ENCODE results near the gene PRDM8.

Gene PRDM8

DNA sequence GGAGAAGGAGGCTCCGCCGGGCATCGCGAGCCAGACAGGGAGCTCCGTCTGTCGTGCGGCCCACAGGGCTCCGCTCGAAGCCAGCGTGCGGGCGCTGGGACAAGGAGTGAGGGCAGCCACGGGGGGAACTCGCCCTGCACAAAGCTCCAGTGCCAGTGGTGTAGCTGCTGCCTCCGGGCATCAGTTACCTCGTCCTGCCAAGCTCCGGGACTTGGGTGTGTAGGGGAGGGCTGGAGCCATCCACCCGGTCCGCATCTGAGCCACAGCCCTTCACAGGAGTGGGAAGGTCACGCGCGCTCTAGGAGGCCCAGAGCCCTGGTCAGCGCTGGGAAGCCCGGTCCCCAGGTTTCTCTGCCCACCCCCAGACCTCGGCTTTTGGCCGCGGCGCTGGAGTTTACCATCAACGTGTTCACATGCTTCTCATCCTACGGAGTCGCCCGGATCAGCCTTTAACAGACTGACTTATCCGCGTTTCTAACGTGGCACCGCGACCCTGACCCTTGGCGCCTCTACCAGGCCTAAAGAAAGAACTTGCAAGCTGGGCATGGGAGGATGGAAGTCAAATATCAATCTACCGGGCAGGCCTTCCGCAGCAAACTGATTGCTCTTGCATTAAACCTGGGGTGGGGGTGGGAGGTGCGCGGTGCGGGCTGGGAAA is 8.4 kb upstream of the PRDM8 start:
- peaks cover 39% of the 10 kb centered on the region for H3K27me3 Mint-ChIP-seq
- no peak overlapping the region for H3K27ac Mint-ChIP-seq
- peaks cover 17% of the 10 kb centered on the region for H3K4me1 Mint-ChIP-seq (ENCODE audit: low read depth)
- H3K9me3 Mint-ChIP-seq, result no peaks in the 10 kb centered on the region
- H3K4me3 Mint-ChIP-seq, result no peak overlapping the region
- H3K36me3 Mint-ChIP-seq (ENCODE audit: low read depth), result no peaks in the 10 kb centered on the region

GRCh38 chr4:80189581-80189955 is 7.7 kb upstream of the PRDM8 start:
- Mint-ChIP-seq H3K36me3 (ENCODE audit: low read depth) (no peaks in the 10 kb centered on the region), H3K9me3 (no peaks in the 10 kb centered on the region), H3K27me3 (peaks cover 41% of the 10 kb centered on the region), H3K27ac (no peak overlapping the region), H3K4me3 (no peak overlapping the region), H3K4me1 (ENCODE audit: low read depth) (peaks cover 16% of the 10 kb centered on the region)

- H3K9me3 Mint-ChIP-seq, result no peaks in the 10 kb centered on the region
- no peak overlapping the region for H3K4me3 Mint-ChIP-seq
- H3K4me1 Mint-ChIP-seq (ENCODE audit: low read depth), result peaks cover 10% of the 10 kb centered on the region
- H3K36me3 Mint-ChIP-seq (ENCODE audit: low read depth), result peaks cover under 1% of the 10 kb centered on the region
- no peak overlapping the region for H3K27ac Mint-ChIP-seq
- H3K27me3 Mint-ChIP-seq, result peaks cover 43% of the 10 kb centered on the region
These were observed 7.2 kb upstream of the PRDM8 start for GRCh38 chr4:80189956-80190677.

DNA sequence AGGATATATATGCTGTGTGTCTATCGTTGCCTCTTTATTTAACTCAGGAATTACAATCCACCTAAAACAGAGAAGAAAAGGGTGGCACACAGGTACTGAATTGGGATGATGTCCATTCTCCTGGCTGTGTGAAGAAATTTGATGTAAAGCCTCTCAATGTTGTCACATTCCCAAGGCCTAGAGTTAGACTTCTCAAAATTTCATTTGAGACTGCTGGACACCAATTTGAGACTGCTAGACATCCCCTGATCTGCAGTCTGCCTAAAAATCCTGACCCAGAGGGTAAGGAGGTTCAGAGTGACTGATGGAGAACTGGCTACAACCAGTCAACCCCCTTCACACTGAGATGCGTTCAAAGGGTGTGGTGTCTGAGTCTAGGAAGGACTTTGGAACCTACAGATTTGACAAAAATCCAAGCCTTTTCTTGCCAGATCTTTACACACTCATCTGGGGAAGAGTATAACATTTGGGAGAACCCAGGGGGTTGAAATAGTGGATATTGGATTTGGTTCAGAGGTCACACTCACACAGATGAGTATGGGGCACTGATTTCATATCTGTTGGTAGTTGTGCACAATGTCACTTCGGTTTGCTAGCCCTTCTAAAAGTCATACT is 4.9 kb upstream of the PRDM8 start:
- no peak overlapping the region for H3K27ac Mint-ChIP-seq
- H3K9me3 Mint-ChIP-seq, result no peaks in the 10 kb centered on the region
- H3K4me3 Mint-ChIP-seq, result no peak overlapping the region
- peaks cover 7% of the 10 kb centered on the region for H3K36me3 Mint-ChIP-seq (ENCODE audit: low read depth)
- H3K27me3 Mint-ChIP-seq, result peaks cover 44% of the 10 kb centered on the region
- peaks cover 22% of the 10 kb centered on the region for H3K4me1 Mint-ChIP-seq (ENCODE audit: low read depth)

GRCh38 chr4:80192937-80193336 is 4.4 kb upstream of the PRDM8 start:
- peaks cover 10% of the 10 kb centered on the region for H3K36me3 Mint-ChIP-seq (ENCODE audit: low read depth)
- H3K4me1 Mint-ChIP-seq (ENCODE audit: low read depth), result peaks cover 28% of the 10 kb centered on the region
- H3K9me3 Mint-ChIP-seq, result no peaks in the 10 kb centered on the region
- no peak overlapping the region for H3K4me3 Mint-ChIP-seq
- H3K27me3 Mint-ChIP-seq, result peaks cover 46% of the 10 kb centered on the region
- H3K27ac Mint-ChIP-seq, result no peak overlapping the region

DNA sequence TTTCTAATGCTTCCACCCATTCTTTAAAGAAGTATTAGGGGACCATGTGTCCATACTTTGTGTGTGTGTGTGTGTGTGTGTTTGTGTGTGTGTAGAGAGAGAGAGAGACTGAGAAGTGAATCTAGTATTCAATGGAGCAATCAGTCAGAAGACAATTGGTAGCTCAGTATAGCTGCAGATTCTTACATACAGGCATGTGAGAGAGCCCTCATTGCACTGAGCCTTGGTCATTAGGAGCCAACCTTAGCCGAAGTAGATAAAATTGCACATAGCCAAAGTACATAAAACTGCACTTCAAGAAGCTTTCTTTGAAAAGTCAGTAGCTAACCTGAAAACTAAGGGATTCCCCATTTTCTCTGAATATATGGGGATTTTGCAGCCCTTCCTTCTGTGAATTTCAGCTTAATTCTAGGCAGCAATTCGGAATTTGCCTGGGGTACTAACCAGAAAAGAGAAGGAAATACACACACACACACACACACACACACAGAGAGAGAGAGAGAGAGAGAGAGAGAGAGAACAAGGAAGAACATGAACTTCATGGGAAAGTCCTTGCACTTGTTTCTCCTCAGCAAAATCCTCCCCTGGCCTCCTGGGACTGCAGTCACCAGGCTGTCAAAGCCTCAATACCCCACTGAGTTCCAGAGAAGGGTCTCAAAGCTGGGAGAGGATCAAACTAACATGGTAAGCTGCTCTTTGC is 1.7 kb upstream of the PRDM8 start:
- peaks cover 61% of the 10 kb centered on the region for H3K27me3 Mint-ChIP-seq
- peaks cover 34% of the 10 kb centered on the region for H3K4me1 Mint-ChIP-seq (ENCODE audit: low read depth)
- no peak overlapping the region for H3K4me3 Mint-ChIP-seq
- H3K9me3 Mint-ChIP-seq, result no peaks in the 10 kb centered on the region
- H3K36me3 Mint-ChIP-seq (ENCODE audit: low read depth), result peaks cover 15% of the 10 kb centered on the region
- peak overlapping the region; percentile 32 for H3K27ac Mint-ChIP-seq

GRCh38 chr4:80196259-80196921 is 913 bp upstream of the PRDM8 start:
- no peaks in the 10 kb centered on the region for H3K9me3 Mint-ChIP-seq
- peaks cover 63% of the 10 kb centered on the region for H3K27me3 Mint-ChIP-seq
- H3K27ac Mint-ChIP-seq, result no peak overlapping the region
- peaks cover 20% of the 10 kb centered on the region for H3K36me3 Mint-ChIP-seq (ENCODE audit: low read depth)
- H3K4me3 Mint-ChIP-seq, result peak overlapping the region; percentile 78
- H3K4me1 Mint-ChIP-seq (ENCODE audit: low read depth), result peaks cover 39% of the 10 kb centered on the region

GRCh38 chr4:80197601-80198440 is 518 bp downstream of the PRDM8 start:
- Mint-ChIP-seq H3K4me1 (ENCODE audit: low read depth) (peaks cover 44% of the 10 kb centered on the region), H3K36me3 (ENCODE audit: low read depth) (peaks cover 21% of the 10 kb centered on the region), H3K9me3 (no peaks in the 10 kb centered on the region), H3K27me3 (peaks cover 61% of the 10 kb centered on the region), H3K27ac (peak overlapping the region; percentile 13), H3K4me3 (peak overlapping the region; percentile 78)

- H3K27ac Mint-ChIP-seq, result no peak overlapping the region
- H3K4me3 Mint-ChIP-seq, result peak overlapping the region; percentile 78
- no peaks in the 10 kb centered on the region for H3K9me3 Mint-ChIP-seq
- H3K27me3 Mint-ChIP-seq, result peaks cover 58% of the 10 kb centered on the region
- H3K36me3 Mint-ChIP-seq (ENCODE audit: low read depth), result peaks cover 21% of the 10 kb centered on the region
- H3K4me1 Mint-ChIP-seq (ENCODE audit: low read depth), result peaks cover 48% of the 10 kb centered on the region
These were observed 1.1 kb downstream of the PRDM8 start for GRCh38 chr4:80198441-80198837.

GRCh38 chr4:80199004-80199560 is 1.8 kb downstream of the PRDM8 start:
- H3K4me1 Mint-ChIP-seq (ENCODE audit: low read depth), result peaks cover 51% of the 10 kb centered on the region

GRCh38 chr4:80199947-80200346 is 2.6 kb downstream of the PRDM8 start:
- Mint-ChIP-seq H3K27ac (no peak overlapping the region), H3K4me1 (ENCODE audit: low read depth) (peaks cover 51% of the 10 kb centered on the region), H3K9me3 (no peaks in the 10 kb centered on the region), H3K4me3 (no peak overlapping the region), H3K27me3 (peaks cover 54% of the 10 kb centered on the region), H3K36me3 (ENCODE audit: low read depth) (peaks cover 21% of the 10 kb centered on the region)

More at GRCh38 chr4:80199004-80199560, 1.8 kb downstream of the PRDM8 start:
- Mint-ChIP-seq H3K9me3 (no peaks in the 10 kb centered on the region), H3K27ac (no peak overlapping the region), H3K27me3 (peaks cover 56% of the 10 kb centered on the region), H3K4me3 (no peak overlapping the region), H3K36me3 (ENCODE audit: low read depth) (peaks cover 21% of the 10 kb centered on the region)

- Mint-ChIP-seq H3K4me3 (peak overlapping the region; percentile 72), H3K27ac (peak overlapping the region; percentile 49)
These were observed 4.2 kb downstream of the PRDM8 start for GRCh38 chr4:80201252-80202151.

DNA sequence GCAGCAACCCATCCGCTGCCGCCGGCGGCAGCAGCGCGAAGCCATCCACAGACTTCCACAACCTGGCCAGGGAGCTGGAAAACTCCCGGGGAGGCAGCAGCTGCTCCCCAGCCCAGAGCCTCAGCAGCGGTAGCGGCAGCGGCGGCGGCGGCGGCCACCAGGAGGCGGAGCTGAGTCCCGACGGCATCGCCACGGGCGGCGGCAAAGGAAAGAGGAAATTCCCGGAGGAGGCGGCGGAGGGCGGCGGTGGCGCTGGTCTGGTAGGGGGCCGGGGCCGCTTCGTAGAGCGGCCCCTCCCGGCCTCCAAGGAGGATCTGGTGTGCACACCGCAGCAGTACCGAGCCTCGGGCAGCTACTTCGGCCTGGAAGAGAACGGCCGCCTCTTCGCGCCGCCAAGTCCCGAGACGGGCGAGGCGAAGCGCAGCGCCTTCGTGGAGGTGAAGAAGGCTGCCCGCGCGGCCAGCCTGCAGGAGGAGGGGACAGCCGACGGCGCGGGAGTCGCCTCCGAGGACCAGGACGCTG is 4.9 kb downstream of the PRDM8 start:
- peaks cover 30% of the 10 kb centered on the region for H3K4me1 Mint-ChIP-seq (ENCODE audit: low read depth)
- H3K4me3 Mint-ChIP-seq, result peak overlapping the region; percentile 72
- H3K36me3 Mint-ChIP-seq (ENCODE audit: low read depth), result peaks cover 14% of the 10 kb centered on the region
- peaks cover 33% of the 10 kb centered on the region for H3K27me3 Mint-ChIP-seq
- H3K27ac Mint-ChIP-seq, result peak overlapping the region; percentile 49
- no peaks in the 10 kb centered on the region for H3K9me3 Mint-ChIP-seq

More at GRCh38 chr4:80201252-80202151, 4.2 kb downstream of the PRDM8 start:
- Mint-ChIP-seq H3K36me3 (ENCODE audit: low read depth) (peaks cover 14% of the 10 kb centered on the region), H3K27me3 (peaks cover 38% of the 10 kb centered on the region), H3K4me1 (ENCODE audit: low read depth) (peaks cover 38% of the 10 kb centered on the region), H3K9me3 (no peaks in the 10 kb centered on the region)

All from stimulated activated naive CD8-positive, alpha-beta T cell treated with anti-CD3 and anti-CD28 coated beads, Interleukin-15, Interleukin-2, amounts not matched to agents 100 ng/mL and 50 ng/mL, for 24 hours (primary cell).